ENCODE data around the gene C1orf87.

DNA sequence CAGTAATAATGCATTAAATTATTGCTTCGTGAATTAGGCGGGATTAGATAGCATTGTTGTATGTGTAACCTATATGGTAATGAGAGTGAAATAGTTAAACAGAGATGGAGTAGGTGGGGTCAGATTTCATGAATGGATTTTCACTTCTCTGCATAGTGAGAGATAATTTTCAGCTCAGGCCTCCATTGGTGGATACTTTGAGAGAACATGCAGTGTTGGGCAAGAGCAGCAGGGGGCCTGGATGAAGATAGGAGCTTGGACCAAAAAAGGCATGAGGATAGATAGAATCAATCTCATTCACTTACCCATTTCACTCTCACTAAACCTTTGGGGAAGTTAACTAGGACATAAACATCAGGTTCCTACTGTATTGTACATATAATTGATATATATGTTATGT, 39.5 kb upstream of the C1orf87 start:
- TF ChIP-seq, protein P1, sequence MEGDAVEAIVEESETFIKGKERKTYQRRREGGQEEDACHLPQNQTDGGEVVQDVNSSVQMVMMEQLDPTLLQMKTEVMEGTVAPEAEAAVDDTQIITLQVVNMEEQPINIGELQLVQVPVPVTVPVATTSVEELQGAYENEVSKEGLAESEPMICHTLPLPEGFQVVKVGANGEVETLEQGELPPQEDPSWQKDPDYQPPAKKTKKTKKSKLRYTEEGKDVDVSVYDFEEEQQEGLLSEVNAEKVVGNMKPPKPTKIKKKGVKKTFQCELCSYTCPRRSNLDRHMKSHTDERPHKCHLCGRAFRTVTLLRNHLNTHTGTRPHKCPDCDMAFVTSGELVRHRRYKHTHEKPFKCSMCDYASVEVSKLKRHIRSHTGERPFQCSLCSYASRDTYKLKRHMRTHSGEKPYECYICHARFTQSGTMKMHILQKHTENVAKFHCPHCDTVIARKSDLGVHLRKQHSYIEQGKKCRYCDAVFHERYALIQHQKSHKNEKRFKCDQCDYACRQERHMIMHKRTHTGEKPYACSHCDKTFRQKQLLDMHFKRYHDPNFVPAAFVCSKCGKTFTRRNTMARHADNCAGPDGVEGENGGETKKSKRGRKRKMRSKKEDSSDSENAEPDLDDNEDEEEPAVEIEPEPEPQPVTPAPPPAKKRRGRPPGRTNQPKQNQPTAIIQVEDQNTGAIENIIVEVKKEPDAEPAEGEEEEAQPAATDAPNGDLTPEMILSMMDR (IDR thresholded peaks at IDR 0.05; ENCODE audit: borderline replicate concordance, extremely low read depth, low read length, poor library complexity, severe bottlenecking): no peak
- TF ChIP-seq EZH2 (IDR thresholded peaks at IDR 0.05; ENCODE audit: borderline replicate concordance, low read depth, low read length, severe bottlenecking): no peak
